ENCODE measurements around the gene PM20D2.

Gene PM20D2

DNA sequence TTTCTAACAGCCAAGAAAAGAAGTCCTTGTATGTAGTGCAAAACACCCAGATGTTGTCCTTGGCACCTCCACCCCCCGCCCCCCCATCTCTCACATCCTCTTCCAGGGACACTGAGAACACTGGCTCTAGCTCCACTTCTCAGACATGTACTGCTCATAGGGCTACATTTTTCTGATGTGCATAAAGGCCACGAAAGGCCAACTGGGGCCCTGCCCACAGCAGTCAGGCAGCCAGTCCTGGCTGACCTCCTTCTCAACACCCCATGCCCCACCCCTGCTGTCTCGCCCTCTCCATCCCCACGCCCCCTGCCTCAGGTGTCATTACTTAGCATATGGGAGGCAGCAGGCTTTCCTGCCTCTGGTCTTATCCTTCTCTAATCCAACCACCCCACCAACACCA lies 60.0 kb downstream of the PM20D2 start:
- Mint-ChIP-seq H3K27ac (no peak overlapping the region), H3K4me1 (ENCODE audit: low read depth) (no peaks in the 10 kb centered on the region), H3K9me3 (no peaks in the 10 kb centered on the region), H3K36me3 (ENCODE audit: low read depth) (no peaks in the 10 kb centered on the region), H3K4me3 (no peak overlapping the region), H3K27me3 (peaks cover under 1% of the 10 kb centered on the region)

DNA sequence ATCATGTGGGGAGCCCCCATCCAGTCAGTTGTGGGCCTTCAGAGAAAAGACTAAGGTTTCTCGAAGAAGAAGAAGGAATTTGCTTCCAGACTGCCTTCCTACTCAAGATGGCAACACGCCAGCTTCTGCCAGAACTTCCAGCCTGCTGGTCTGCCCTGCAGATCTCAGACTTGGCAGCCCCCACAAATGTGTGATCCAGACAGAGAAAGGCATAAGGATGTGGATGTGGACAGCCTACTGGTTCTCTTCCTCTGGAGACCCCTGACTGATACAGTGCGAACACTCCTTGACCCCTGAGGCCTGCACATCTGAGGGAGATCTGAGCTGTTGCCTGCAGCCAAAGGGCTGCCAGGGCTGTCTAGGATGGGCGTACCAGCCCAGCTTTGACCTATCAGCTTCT lies 62.7 kb downstream of the PM20D2 start:
- Mint-ChIP-seq H3K4me1 (ENCODE audit: low read depth) (no peaks in the 10 kb centered on the region), H3K36me3 (ENCODE audit: low read depth) (no peaks in the 10 kb centered on the region), H3K9me3 (no peaks in the 10 kb centered on the region), H3K27ac (no peak overlapping the region), H3K27me3 (peaks cover 7% of the 10 kb centered on the region), H3K4me3 (no peak overlapping the region)

DNA sequence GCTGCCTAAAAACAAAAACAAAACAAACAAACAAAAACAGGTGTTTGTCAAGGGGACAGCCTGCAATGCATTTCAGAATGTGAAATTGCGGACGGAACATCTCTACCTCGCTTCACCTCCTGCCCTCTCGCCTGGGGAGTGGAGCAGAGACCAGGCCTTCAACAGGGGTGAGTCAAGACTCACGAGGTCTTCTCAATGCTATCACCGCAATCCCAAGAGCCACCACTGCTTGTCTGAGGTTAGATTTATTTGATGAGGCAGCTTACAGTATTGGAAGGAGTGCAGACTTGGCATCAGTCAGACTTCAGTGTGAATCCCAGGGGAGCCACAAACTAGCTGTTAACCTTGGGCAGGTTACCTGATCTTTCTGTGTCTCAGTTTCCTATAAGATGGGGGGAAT lies 63.6 kb downstream of the PM20D2 start:
- H3K36me3 Mint-ChIP-seq (ENCODE audit: low read depth), result no peaks in the 10 kb centered on the region
- no peak overlapping the region for H3K4me3 Mint-ChIP-seq
- peaks cover 7% of the 10 kb centered on the region for H3K27me3 Mint-ChIP-seq
- H3K4me1 Mint-ChIP-seq (ENCODE audit: low read depth), result no peaks in the 10 kb centered on the region
- H3K27ac Mint-ChIP-seq, result no peak overlapping the region
- no peaks in the 10 kb centered on the region for H3K9me3 Mint-ChIP-seq

DNA sequence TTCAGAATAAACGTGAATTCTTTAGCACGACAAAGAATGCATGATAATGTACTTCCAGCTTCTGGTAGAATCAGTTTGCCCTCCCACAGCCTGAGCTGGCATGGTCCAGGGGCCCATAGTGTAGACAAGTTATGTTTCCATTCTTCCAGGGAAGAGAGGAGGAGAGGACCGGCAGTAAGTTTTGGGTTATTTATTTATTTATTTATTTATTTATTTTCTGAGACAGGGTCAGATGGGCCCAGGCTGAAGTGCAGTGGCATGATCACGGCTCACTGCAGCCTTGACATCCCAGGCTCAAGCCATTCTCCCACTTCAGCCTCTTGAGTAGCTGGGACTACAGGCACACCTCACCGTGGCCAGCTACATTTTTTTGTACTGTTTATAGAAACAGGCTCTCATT lies 66.6 kb downstream of the PM20D2 start:
- Mint-ChIP-seq H3K4me1 (ENCODE audit: low read depth) (no peaks in the 10 kb centered on the region), H3K27ac (no peak overlapping the region), H3K36me3 (ENCODE audit: low read depth) (no peaks in the 10 kb centered on the region), H3K4me3 (no peak overlapping the region), H3K9me3 (no peaks in the 10 kb centered on the region), H3K27me3 (peaks cover 7% of the 10 kb centered on the region)

DNA sequence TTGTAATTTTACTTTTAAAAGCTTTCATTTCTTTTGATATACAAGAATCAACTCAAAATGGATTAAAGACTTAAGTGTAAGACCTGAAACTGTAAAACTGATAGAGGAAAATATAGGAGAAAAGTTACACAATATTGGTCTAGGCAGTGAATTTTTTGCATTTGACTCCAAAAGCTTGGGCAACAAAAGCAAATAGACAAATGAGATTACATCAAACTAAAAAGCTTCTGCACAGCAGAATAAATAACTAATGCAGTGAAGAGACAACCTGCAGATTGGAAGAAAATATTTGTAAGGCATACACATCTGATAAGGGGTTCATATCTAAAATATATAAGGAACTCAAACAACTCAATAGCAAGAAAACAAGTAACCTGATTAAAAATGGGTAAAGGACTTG lies 68.3 kb downstream of the PM20D2 start:
- H3K9me3 Mint-ChIP-seq, result no peaks in the 10 kb centered on the region
- no peak overlapping the region for H3K27ac Mint-ChIP-seq
- H3K4me1 Mint-ChIP-seq (ENCODE audit: low read depth), result no peaks in the 10 kb centered on the region
- H3K27me3 Mint-ChIP-seq, result peaks cover 10% of the 10 kb centered on the region
- no peak overlapping the region for H3K4me3 Mint-ChIP-seq
- no peaks in the 10 kb centered on the region for H3K36me3 Mint-ChIP-seq (ENCODE audit: low read depth)
